Skin epidermis (tissue), 12 donors: ENCODE data around the gene HOXA11.
A peak's percentile ranks its signal among the peaks of the same experiment; 100 is the strongest.

Experiments
- H3K27ac ChIP-seq, 21 experiments: fragments of 200-600 bp; sonication (generic) in 11 of 21; one replicate each; pipeline ENCODE4 v1.5.0; 2020; ENCODE audit warnings: mild to moderate bottlenecking in 3 of 21, inconsistent platforms in 2 of 21, moderate library complexity in 2 of 21
- H3K4me3 ChIP-seq, 7 experiments: fragments of 200-600 bp; sonication (generic) in 2 of 7; one replicate each; pipeline ENCODE4 v1.5.0; 2020; ENCODE audit warnings: inconsistent platforms in 2 of 7, mild to moderate bottlenecking in 2 of 7, moderate library complexity in 1 of 7

Gene HOXA11

DNA sequence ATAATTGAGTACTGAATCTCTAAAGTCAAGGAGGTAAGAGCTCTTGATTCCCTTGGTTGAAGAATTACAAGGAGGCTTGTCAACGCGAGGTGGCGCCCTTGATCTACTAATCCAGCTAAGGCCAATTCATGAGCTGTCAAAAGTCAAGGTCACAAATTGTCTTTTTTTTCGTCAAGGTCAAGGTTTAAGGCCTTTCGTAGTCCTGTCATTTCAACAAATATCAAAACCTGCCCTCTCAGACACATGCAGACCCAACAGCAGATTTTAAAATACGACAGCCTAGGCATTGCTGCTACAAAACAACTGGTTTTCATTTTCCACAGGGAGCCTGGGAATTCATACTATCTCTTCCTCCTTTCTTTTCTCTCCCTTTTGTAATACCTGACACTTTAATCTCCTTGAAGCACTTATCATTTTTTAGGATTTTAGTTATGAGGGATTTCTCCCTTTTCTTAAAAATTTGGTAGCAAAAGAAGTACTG lies 11.3 kb upstream of the HOXA11 start:
- no peak overlapping the region for H3K27ac ChIP-seq
- H3K4me3 ChIP-seq, result no peak overlapping the region

DNA sequence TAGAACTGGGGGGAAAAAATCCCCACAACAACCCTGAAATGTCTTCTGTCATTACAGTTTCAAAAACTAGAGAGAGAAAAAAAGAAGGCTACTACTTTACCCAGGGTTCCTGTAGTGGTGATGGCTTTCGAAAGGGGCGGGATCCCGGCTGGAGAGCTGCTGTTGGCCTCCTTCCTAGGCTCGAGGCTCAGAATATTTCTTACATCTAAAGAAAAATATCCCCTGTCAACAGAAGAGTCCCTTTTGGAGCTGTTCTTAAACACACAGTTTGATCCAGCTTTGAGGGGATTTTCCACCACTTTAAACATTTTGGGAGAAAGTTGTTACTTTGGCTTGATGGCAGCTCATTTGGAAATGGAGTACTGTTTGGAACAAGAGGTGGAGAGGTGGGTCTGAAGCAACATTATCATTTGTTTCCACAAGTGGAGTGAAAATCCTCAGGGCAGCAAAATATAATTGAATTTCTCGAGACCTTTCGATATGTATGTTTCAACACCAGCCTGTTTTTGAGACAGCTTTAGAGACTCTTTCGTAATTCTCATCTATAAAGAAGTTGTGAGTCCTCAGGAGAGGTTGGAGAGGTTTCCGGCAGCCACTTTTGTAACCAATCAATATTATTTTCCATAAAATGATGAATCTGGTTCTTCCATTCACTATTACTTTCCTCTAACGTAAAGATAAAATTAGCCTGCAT lies 9.8 kb upstream of the HOXA11 start:
- peak overlapping the region in 1 of 21 experiments; percentile 14 for H3K27ac ChIP-seq
- H3K4me3 ChIP-seq, result no peak overlapping the region

DNA sequence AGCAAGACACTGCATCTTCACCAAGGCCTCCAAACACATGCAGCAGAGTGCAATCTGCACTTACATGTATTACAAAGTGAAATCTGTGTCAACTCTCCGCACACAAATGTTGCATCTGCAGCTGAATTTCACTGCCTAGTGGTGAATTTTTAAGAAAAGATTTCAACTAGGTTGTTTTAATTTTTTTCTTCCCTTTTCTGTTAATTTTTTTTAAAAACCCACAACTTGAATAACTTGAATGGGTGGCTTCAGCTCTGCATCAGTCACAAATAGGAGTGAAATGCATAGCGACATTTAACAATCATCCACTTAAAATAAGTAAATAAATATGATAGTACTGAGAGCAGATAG lies 8.9 kb upstream of the HOXA11 start:
- Histone ChIP-seq H3K27ac (peak overlapping the region in 2 of 21 experiments; percentile 67), H3K4me3 (peak overlapping the region in 1 of 7 experiments; percentile 28)

DNA sequence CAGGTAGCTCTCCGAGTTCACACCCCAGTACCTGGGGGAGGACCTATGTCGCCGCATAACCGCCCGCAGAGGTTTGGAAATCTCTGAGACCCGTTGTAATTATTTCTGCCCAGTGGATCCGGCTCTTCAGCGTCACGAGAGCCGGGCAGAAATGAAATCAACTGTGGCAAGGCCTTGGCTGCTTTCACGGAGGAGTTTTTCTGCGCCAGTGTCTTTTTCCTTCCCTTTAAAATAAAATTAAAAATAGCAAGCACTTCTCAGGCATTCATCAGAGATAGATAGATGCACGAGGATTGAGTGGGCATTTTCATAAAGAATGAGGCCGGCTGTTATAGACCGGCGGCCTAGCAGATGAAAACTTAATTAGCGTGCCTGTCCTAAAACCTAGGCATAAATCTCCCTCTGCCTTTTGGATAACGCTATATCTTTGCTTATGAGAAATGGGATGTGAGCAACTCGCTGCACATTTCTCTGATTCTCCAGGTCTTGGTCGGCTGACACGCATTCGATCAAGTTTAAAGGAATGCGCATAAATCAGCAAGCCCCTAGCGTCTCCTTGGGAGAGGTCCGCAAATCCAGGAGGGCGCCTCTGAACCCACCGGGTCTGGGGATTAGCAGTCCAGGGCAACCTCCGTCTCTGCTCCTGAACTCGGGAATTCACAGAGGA lies 8.4 kb upstream of the HOXA11 start:
- Histone ChIP-seq H3K4me3 (peak overlapping the region in 6 of 7 experiments; percentile 14 to 33 (median 19)), H3K27ac (peak overlapping the region in 5 of 21 experiments; percentile 47 to 78 (median 67))

DNA sequence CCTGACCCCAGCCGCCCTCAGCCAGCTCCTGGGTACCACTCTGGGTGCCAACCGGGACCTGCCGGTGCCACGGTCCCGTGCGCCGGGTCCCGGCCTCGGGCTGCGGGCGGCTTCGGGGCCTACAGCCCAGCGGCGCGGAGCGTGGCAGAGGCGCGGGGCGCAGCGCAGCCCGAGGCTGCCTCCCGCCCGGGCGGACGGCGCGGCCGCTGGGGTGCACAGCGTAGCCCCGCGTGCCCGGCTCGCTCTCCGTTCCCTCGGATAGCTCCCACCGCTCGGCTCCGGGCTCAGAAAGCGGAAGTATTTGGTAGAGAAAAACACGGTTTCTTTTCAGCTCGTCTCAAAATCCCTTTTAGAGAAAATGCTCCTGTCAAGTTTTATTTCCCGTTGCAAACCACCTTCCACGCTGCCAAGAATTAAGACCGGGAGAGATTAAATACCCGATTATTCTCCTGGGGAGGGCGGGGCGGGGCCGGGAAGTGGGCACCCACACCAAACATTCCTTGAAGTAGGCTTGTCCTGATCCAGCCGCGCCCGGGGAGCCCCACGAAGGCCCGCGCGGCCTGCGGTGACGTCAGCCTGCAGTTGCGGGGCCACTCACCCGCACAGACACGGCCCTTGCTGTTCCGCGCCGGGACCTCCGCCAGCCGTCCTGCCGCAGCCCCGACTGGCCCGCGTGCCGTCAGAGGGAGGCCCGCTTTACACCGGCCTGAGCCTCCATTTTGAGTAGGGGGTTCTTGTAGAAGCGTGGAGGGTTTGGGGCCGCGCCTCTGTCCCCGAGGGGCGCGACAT lies 7.7 kb upstream of the HOXA11 start:
- Histone ChIP-seq H3K27ac (peak overlapping the region in 6 of 21 experiments; percentile 32 to 78 (median 67)), H3K4me3 (peak overlapping the region; percentile 14 to 33 (median 20))

DNA sequence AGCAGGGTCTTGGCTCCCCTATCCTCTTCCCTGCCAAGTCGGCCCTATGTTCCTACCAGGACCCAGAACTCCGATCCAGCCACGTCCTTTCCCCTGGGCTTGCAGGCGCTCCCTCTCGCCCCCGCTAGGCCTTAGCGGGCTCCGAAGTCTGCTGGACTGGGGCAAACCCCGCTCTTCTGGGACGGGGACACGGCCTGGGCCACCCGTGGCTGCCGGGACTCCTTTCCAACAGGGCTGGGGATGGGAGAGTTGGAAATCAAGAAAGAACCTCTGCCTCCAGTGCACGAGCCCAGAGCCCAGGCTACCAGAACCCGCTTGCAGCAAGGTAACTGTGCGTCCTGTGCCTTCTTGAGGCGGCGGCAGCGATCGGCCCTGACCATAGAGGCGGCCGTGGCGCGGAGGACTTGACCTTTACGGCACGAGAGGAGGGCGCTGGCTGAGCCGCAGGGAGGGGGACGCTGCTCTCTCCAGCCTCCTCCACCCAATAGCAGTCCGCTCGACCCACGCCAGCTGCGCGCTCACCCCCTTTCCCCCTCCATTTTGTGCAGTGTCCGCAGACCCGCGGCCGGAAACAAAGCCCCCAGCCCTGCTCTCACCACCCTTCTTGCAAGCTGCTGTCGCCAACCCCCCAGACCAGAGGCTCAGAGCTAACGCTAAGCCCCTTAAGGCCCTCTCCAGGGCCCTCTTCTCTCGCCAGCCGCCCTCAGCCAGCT lies 7.0 kb upstream of the HOXA11 start:
- peak overlapping the region in 4 of 7 experiments; percentile 18 to 33 (median 25) for H3K4me3 ChIP-seq
- H3K27ac ChIP-seq, result peak overlapping the region in 4 of 21 experiments; percentile 67 to 78 (median 70)

DNA sequence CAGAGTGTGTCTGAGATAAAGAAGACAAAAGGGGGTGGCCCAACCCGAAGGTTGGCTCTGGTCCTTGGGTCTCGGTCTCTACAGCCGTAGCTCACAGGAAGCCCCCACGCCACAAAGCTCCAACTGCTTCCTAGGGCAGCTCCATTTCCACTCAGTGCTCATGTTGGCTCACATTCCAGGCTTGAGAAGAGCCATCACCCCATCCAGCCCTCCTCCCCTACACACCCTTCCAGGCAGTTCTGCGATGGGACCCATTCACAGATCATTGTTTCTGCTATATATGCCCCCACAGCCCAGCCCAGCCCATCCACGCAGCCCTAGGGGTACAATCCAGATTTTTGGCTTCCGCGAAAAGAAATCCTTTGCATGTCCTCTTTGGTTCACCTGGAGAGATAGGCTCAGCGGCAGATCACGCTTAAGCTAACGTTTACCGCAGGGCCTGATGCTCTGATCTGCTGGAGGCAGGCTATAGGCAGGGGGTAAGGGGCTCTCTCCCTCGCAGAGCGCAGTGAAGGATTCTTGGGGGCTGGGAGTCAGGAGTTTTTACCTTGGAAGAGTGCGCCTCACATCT lies 6.2 kb upstream of the HOXA11 start:
- Histone ChIP-seq H3K4me3 (no peak overlapping the region), H3K27ac (peak overlapping the region in 3 of 21 experiments; percentile 67 to 78 (median 72))

DNA sequence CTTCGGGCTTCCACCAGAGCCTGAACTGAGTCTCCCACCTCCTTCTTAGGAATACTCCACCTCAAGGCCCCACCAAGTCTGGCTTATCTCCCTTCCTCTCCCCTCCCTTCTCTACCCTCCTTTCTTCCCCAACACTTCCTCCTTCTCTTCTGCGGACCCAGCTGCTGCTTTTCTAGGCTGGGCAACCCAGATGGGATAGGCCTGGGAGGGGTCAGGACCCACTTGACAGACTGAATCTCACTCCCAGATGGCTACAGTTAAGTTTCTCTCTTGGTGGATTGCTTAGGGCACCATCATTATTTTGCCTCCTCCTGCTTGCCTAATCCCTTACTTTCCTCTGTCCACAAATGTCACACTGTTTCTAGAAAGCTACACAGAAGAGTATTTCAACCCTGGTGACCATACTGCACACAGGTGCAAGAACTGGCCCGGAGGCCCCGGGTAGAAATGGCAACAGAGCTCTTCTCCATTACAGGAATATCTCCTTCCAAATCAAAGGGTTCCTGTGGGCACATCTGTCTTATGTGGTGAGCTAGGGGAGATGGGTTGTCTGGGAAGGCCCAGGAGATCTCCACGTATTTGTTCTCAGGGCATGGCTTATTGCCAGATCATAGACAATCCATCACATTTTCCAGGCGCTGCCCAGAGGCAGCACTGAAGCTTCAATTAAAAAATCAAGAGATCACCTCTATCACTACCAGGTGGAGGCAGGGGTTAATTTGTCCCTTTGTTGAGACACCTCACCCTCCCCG lies 5.1 kb upstream of the HOXA11 start:
- no peak overlapping the region for H3K4me3 ChIP-seq
- peak overlapping the region in 2 of 21 experiments; percentile 2 to 64 for H3K27ac ChIP-seq

DNA sequence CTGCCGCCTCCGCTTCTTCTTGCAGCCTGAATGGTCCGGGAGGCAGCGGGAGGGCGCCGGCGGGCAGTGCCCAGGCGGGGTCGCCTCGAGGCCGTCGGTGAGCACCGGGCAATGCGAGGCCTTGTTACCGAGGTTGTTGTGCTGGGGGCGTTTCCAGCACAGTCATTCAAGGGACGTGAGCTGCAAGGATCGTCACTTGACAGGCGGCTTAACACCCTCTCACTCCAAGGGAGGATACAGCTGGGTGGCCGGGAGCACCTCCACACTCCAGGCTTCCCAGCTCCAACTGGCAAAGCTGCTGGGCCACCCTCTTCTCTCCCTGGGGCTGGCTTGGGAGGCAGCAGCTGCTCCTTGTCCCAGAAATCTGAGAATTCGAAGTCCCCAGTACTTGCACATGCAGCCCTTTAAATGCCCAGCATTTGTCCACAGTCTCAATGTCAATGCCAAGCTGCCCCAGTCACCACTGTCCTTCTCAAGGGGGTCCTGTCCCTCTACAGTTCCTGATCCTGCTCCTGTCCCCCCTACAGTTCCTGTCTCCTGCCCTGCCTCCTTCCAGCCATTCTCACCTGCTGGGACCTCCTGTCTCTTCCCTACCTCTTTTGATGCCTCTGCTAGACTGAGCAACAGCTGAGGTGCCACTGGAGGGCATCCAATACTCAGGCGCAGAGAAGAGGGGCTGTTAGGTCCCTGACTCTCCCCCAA lies 4.4 kb upstream of the HOXA11 start:
- Histone ChIP-seq H3K27ac (peak overlapping the region in 5 of 21 experiments; percentile 51 to 78 (median 67)), H3K4me3 (peak overlapping the region in 1 of 7 experiments; percentile 15)

DNA sequence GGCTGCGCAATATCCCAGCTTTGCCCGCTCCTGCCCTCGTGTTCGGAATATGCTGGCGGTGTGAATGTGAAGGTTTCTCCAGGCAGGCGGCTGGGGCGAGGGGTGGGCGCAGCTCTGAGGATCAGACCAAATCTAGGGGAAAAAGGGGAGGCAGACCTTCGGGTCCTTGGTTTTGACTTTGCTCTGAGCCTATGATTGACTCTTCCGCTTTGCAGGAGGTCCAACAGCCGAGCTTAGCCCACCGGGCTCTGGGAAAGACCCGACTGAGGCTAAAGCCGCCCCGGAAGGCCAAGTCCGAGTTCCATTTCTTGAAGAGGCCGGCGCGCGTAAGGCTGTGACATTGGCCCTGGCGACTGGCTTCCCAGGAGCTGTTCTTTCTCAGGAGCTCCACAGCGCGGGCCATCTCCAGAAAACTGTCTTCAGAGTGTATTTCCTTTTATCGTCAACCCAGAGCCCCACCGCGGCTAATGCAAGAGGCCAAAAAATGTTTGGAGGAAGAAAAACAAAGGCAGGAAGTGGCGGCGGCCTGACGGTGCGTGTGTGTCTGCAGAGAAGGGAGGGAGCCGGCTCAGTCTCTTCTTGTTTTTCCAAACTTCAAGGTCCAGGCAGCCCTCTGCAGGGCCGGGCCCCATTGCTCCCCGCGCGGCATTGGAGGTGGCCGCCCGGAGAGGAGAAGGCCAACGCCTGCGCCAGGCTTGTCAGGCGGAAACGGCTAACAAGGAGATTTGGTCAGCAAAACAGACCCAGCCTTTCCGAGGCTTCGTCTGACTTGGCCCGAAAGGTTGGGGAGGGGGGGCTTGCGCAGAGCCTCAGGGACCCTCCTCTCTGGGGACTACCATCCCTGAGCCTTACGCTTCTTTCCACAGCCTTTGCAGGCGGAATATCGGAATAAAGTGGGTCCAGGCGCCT lies 3.6 kb upstream of the HOXA11 start:
- peak overlapping the region in 6 of 21 experiments; percentile 3 to 78 (median 66) for H3K27ac ChIP-seq
- H3K4me3 ChIP-seq, result peak overlapping the region in 5 of 7 experiments; percentile 1 to 15 (median 6)

DNA sequence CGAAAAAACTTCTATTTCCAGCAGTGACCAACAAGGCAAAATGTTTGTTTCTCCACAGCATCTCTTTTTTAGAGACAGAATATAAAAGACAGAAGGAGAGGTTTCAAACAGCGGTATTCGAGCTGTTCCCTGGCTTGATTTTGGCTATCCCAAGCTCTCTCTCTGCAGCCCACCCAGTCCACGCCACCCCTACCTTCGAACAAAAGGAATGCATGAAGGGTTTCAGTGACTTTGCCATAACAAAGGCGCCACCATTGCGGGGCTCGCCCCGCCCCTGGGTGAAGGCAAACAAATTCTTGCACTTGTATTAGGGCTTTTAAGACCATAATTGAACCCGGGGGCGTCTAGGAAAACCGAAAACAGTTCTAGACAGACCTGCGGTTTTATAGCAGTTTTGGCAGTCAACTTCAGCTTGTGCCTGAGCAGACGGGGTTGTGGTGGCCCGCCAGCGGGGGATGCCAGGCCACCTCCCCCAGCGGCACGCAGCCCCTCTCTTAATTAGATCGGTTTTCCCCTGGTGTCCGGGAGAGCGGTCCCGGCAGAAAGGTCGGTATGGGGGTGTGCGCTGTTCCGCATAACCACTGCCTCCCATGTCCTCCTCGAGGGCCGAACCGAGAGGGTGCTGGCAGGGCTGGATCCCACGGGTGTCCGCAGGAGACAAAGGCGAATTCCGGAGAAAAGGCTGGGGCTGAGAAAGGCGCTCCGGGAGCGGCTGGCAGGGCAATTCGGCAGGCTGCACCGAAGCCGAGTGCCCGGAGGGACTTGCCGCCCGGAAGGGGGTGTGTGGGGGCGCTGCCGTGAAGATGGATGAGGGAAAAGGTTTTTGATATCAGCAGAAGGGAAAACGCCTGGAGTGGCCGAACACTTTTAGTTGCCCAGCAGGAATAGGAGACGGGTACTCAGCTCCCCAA lies 2.7 kb upstream of the HOXA11 start:
- H3K27ac ChIP-seq, result peak overlapping the region in 6 of 21 experiments; percentile 3 to 78 (median 66)
- peak overlapping the region in 4 of 7 experiments; percentile 3 to 15 (median 8) for H3K4me3 ChIP-seq

DNA sequence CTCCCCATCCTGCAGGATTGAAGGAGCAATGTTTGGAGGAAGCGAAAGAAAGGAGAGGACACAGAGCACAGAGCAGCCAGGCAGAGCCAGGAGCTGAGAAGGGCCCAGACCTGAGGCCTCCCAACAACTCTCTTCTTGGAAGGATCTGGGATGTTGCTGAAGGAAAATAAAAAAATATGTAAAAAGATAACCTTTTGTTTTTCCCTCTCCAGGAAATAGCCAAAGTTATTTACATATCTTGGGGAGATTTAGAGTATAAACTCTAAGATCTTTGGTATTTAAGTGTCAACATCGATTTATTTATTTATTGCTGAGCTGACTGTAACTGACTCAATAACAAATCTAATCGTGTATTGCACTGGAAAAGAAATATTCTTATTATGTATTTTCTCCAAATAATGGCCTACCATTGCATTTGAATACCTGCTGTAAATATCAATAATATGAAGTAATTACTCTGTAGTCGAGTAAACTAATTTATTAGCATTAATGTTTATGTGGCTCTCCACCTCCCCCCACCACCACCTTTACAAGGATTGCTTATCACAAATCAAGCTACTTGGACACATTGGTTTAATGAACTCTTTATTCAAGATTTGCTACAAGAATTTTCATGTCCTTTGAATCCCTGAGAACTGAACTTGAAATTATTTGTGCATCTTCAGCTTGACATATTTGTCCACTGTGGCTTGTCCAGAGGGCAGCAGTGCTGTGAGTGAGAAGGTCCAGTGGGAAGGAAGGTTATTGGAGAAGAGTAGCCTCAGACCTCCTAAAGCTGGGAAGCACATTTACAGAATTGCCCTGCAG lies 1.8 kb upstream of the HOXA11 start:
- Histone ChIP-seq H3K4me3 (no peak overlapping the region), H3K27ac (peak overlapping the region in 5 of 21 experiments; percentile 25 to 81 (median 74))

DNA sequence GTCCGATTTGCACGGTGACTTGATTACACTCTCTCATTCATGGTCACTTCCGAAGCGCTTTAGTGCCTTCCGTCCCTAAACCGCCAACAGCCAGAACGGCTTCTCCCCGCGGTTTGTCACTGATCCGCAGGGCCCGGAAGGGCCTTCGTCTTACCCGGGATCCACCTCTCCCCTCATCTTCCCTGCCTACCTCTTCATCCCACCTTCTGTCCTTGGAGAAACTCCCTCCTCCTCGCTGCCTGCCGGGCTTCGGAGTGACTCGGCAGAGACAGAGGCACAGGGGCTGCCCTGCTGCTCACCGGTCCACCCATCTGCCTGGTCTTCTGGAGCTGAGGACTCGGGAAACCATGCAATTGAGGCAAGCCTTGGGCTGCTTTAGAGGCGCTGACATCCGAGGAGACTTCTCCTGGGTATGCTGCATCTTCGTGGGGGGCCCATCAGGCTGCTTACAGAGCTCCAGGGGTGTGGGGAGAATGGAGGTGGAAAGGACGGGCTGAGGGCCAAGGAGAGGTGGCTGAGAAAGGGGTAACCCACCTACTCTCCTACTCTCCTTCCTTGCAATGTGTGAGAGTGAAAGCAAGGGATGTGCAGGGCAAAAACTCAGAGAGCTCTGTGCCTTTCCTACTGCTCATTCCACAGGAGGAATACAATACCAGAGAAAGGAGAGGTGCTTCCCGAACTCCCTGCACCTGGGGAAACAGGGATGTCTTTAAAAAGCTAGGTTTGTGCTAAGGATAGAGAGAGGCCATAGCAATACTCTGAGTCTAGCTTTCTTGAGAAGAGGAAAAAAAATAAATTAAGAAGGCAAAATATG lies 1.0 kb upstream of the HOXA11 start:
- H3K4me3 ChIP-seq, result peak overlapping the region in 2 of 7 experiments; percentile 43 to 48
- H3K27ac ChIP-seq, result peak overlapping the region in 7 of 21 experiments; percentile 34 to 81 (median 75)
